GM18520 (cell line): ENCODE results near the gene SNAI1.
"Not testable (repeated sequence)": the region's sequence is repeated elsewhere in the genome, so short reads cannot be mapped to it uniquely, and the experiment has no call there.

ENCODE experiments used
- ATAC-seq: cut with Tn5 transposase; IDR thresholded peaks from one replicate; pipeline ENCODE4 v1.9.1; 2021; ENCODE audit not compliant: unreplicated experiment

SNAI1 gene

GRCh38 chr20:49985617-49986016 lies 2.8 kb downstream of the SNAI1 start:
- no peak for ATAC-seq

- no peak for ATAC-seq
Observed at GRCh38 chr20:49986049-49986448, 3.3 kb downstream of the SNAI1 start.

- ATAC-seq: no peak
Observed at GRCh38 chr20:49987015-49987867, 4.5 kb downstream of the SNAI1 start.

GRCh38 chr20:49987868-49988690 lies 5.3 kb downstream of the SNAI1 start:
- no peak for ATAC-seq

- no peak for ATAC-seq
Observed at GRCh38 chr20:49989234-49990065, 6.7 kb downstream of the SNAI1 start.

- ATAC-seq: no peak
Observed at GRCh38 chr20:49990271-49990720, 7.5 kb downstream of the SNAI1 start.

GRCh38 chr20:49993301-49993751 lies 10.5 kb downstream of the SNAI1 start:
- no peak for ATAC-seq

GRCh38 chr20:49995586-49995985 lies 12.8 kb downstream of the SNAI1 start:
- ATAC-seq: no peak

- not testable (repeated sequence) for ATAC-seq
Observed at GRCh38 chr20:49998478-49999188, 15.9 kb downstream of the SNAI1 start.

GRCh38 chr20:49999329-49999728 lies 16.5 kb downstream of the SNAI1 start:
- ATAC-seq: no peak

- not testable (repeated sequence) for ATAC-seq
Observed at GRCh38 chr20:50000548-50001222, 17.9 kb downstream of the SNAI1 start.

- no peak for ATAC-seq
Observed at GRCh38 chr20:50001784-50002311, 19.1 kb downstream of the SNAI1 start.

GRCh38 chr20:50003253-50003656 lies 20.5 kb downstream of the SNAI1 start:
- ATAC-seq: no peak

GRCh38 chr20:50004229-50004628 lies 21.4 kb downstream of the SNAI1 start:
- ATAC-seq: no peak

GRCh38 chr20:50005471-50005981 lies 22.7 kb downstream of the SNAI1 start:
- no peak for ATAC-seq

GRCh38 chr20:50007369-50007768 lies 24.6 kb downstream of the SNAI1 start:
- ATAC-seq: no peak

GRCh38 chr20:50008007-50008406 lies 25.2 kb downstream of the SNAI1 start:
- ATAC-seq: no peak

GRCh38 chr20:50009521-50010454 lies 27.0 kb downstream of the SNAI1 start:
- no peak for ATAC-seq
